Kidney (tissue), 14 donors: ENCODE results near the gene ITPR1. TPM values are rescaled to one million over a fixed set of nuclear protein-coding genes. Genes with fewer than 3 reads are reported as not detected.

ENCODE experiments used
- DNase-seq, 5 donors: peaks; one replicate each; pipeline ENCODE4 v3.0.0-alpha.2; 2013 to 2020
- FAIRE-seq: peaks from 2 replicates; lab custom pipeline; 2012; peaks lifted over from hg19 to GRCh38; lab: Jason Lieb, UNC
- H3K27ac ChIP-seq, 2 donors: one replicate each; pipeline ENCODE4 v1.7.0; 2013; ENCODE audit warnings: low read depth in 2 of 2, low read length in 2 of 2, inconsistent platforms in 1 of 2
- H3K27me3 ChIP-seq: one replicate; pipeline ENCODE4 v1.7.1; 2013; ENCODE audit warnings: low read length, inconsistent platforms; ENCODE audit not compliant: control insufficient read depth, insufficient read depth
- H3K36me3 ChIP-seq, 3 donors: one replicate each; pipeline versions ENCODE4 v1.7.0 to v1.7.1; 2013; ENCODE audit warnings: low read length in 3 of 3, control low read depth in 1 of 3, inconsistent platforms in 1 of 3; ENCODE audit not compliant: insufficient read depth in 3 of 3, control insufficient read depth in 2 of 3
- H3K4me1 ChIP-seq, 3 donors: one replicate each; pipeline versions ENCODE4 v1.7.0 to v1.7.1; 2013; ENCODE audit warnings: low read length in 3 of 3, inconsistent platforms in 1 of 3, low read depth in 1 of 3; ENCODE audit not compliant: control insufficient read depth in 2 of 3, insufficient read depth in 2 of 3
- H3K4me3 ChIP-seq, 3 donors: one replicate each; pipeline versions ENCODE4 v1.7.0 to v1.8.1; 2013; ENCODE audit warnings: low read length in 3 of 3, control low read depth in 1 of 3, inconsistent platforms in 1 of 3
- H3K9ac ChIP-seq, 3 donors: one replicate each; pipeline versions ENCODE4 v1.7.0 to v1.7.1; 2013; ENCODE audit warnings: low read length in 3 of 3, control low read depth in 1 of 3, inconsistent platforms in 1 of 3
- H3K9me3 ChIP-seq, 3 donors: one replicate each; pipeline versions ENCODE4 v1.7.0 to v1.7.1; 2013; ENCODE audit warnings: low read length in 3 of 3, control low read depth in 1 of 3, inconsistent platforms in 1 of 3; ENCODE audit not compliant: control insufficient read depth in 2 of 3, insufficient read depth in 1 of 3
- intact Hi-C: fragments of 100-400 bp; cut with DNase I; formaldehyde crosslinking; loops from one replicate; pipeline ENCODE4 v1.11.1; 2022
- polyA plus RNA-seq: library from polyadenylated mRNA; stranded (reverse); fragments of 350-450 nt; fragmentation: Illumina TruSeq; extraction: RNeasy Lipid Tissue Mini Kit (QIAGEN cat#74804); gene quantifications from one replicate; pipeline ENCODE4 v1.2.3, GENCODE V29; 2014; ENCODE audit warnings: low read depth, low replicate concordance; ENCODE audit not compliant: insufficient read depth
- total RNA-seq: library from RNA; stranded (reverse); fragmentation: NEBNext Ultra II Directional; extraction: Animal tissue kit (Norgen Biotek cat#: 25700); gene quantifications from one replicate; pipeline ENCODE4 v1.2.1, GENCODE V29; 2021
- TF ChIP-seq, protein P1 (sequence below): IDR thresholded peaks from 3 replicates; pipeline ENCODE4 v1.5.1; 2012; ENCODE audit warnings: mild to moderate bottlenecking, moderate library complexity, borderline replicate concordance; ENCODE audit not compliant: insufficient read depth; ENCODE audit errors: extremely low read depth
- donor health status: control.
- donor health status: control.
- donor health status: control.
- donor health status: control.
- donor health status: control.
- donor health status: DM: yes; HTN: yes; CAD: no.
- donor health status: Normal renal cell carcinoma (clear cell type).

ITPR1 gene
- total and polyA plus RNA-seq, 2 donors from 2014 or later = 30.2 to 81.2 TPM

DNA sequence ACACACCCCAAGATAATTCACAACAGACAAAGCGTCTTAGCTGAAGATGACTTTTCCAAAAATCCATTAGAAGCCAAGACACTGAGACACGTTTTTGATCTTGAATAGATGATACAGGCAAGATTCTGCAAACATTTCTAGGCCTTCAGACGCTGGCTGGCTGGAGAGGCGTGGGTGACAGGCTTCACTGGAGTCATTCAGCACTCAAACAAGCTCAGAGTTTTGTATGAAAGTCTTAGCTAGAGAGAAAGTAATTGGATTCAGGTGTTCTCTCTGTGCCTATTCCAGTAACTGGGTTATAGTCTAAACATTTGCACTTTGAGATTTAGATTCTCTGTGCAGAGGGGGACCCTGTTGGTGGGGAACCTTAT, 338.4 kb downstream of the ITPR1 start:
- no peak overlapping the region for H3K27ac ChIP-seq

DNA sequence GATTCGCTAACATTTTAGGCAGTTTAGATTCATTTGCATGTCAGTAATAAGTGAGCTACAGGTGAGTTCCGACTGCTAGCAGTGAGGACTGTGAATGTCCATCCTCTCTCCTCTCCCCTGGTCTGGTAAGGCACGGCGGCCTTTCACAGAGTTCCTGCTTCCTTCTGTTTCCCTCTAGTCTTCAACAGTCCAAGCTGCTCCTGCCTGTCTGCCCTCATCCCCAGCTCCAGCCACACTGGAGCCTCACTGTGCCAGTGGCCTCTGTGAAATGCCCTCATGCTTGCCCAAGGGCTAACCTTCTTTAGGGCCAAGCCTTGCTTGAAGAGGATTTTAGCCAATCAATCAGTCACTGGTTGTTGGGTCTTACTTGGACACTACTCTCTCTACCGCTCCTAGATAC, 340.3 kb downstream of the ITPR1 start:
- Histone ChIP-seq H3K27me3 (no peaks in the 10 kb centered on the region), H3K9me3 (no peaks in the 10 kb centered on the region), H3K36me3 (peaks cover 0 to 18% (median 4%) of the 10 kb centered on the region in 3 donors), H3K27ac (no peak overlapping the region), H3K4me1 (peaks cover 0 to 4% (median 0%) of the 10 kb centered on the region in 3 donors), H3K9ac (no peak overlapping the region), H3K4me3 (no peak overlapping the region)
- intact Hi-C loops = no loop called here
- no peak for FAIRE-seq
- TF ChIP-seq, protein P1, sequence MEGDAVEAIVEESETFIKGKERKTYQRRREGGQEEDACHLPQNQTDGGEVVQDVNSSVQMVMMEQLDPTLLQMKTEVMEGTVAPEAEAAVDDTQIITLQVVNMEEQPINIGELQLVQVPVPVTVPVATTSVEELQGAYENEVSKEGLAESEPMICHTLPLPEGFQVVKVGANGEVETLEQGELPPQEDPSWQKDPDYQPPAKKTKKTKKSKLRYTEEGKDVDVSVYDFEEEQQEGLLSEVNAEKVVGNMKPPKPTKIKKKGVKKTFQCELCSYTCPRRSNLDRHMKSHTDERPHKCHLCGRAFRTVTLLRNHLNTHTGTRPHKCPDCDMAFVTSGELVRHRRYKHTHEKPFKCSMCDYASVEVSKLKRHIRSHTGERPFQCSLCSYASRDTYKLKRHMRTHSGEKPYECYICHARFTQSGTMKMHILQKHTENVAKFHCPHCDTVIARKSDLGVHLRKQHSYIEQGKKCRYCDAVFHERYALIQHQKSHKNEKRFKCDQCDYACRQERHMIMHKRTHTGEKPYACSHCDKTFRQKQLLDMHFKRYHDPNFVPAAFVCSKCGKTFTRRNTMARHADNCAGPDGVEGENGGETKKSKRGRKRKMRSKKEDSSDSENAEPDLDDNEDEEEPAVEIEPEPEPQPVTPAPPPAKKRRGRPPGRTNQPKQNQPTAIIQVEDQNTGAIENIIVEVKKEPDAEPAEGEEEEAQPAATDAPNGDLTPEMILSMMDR = no peak
- DNase-seq = no peak

More for the DNA sequence above, 338.4 kb downstream of the ITPR1 start:
- Histone ChIP-seq H3K36me3 (peaks cover 0 to 7% (median 2%) of the 10 kb centered on the region in 3 donors), H3K4me3 (no peak overlapping the region), H3K27me3 (no peaks in the 10 kb centered on the region), H3K4me1 (peaks cover 4 to 16% (median 8%) of the 10 kb centered on the region in 3 donors), H3K9ac (no peak overlapping the region), H3K9me3 (no peaks in the 10 kb centered on the region)
- DNase-seq (no peak), FAIRE-seq (no peak)
- TF ChIP-seq, protein P1 = no peak
- intact Hi-C loops = no loop called here

DNA sequence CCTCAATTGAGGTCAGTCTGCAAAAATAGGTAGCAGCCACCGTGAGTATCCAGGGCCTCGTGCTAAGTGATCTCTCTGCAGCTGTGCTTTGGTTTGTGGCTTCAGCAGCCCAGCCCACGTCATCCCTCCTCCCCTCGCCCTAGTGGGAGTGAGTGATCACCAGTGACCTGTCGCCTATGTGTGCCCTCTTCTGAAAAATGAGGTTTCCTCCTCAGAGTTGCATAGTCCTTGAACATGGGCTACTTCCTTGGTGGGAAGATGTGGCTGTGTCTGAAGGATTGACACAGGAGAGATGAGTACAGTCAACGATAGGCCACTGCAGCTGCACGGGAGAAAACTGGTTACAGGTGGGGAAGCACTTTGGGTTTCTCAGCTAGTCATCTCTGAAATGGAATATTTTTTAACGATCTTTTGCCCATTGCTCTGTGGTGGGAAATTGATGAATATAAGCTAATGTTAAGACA, 341.3 kb downstream of the ITPR1 start:
- Histone ChIP-seq H3K27ac (no peak overlapping the region), H3K9me3 (no peaks in the 10 kb centered on the region), H3K4me3 (no peak overlapping the region), H3K36me3 (peaks cover 0 to 18% (median 4%) of the 10 kb centered on the region in 3 donors), H3K4me1 (peaks cover 0 to 4% (median 0%) of the 10 kb centered on the region in 3 donors), H3K9ac (no peak overlapping the region), H3K27me3 (no peaks in the 10 kb centered on the region)
- FAIRE-seq (no peak), DNase-seq (no peak)
- TF ChIP-seq, protein P1 = no peak
- intact Hi-C loops = no loop called here

DNA sequence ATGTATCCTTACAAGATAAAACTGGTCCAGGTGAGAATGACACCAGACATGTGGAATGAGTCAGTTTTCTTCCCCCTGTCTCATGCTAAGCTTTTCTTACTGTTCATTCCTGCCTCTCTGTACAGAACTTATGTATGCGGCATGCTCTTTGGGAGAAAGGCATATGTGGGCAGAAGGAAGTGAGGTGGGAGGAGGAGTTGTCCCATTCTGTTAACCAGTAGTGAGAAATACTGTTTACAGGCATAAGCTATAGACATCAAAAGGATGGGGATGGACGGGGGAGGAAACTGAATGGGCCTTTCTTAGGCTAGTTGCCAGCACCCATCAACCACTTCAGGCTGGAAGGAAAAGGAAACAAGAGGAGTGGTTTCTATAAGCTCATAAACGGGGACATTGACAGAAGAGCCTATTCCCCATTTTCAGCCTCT, 342.5 kb downstream of the ITPR1 start:
- intact Hi-C loops = no loop called here
- Histone ChIP-seq H3K27ac (no peak overlapping the region), H3K36me3 (peaks cover 0 to 18% (median 4%) of the 10 kb centered on the region in 3 donors), H3K9me3 (no peaks in the 10 kb centered on the region), H3K4me3 (no peak overlapping the region), H3K27me3 (no peaks in the 10 kb centered on the region), H3K9ac (no peak overlapping the region), H3K4me1 (peaks cover 0 to 4% (median 0%) of the 10 kb centered on the region in 3 donors)
- no peak for FAIRE-seq
- TF ChIP-seq, protein P1 = no peak
- no peak for DNase-seq
